SW 1271 (cell line): Measurements from ENCODE around the gene UNC93B1.

ENCODE experiments used
- DNase-seq, 2 experiments: peaks; one replicate each; lab custom pipeline; 2025; lab: John Stamatoyannopoulos, UW

The UNC93B1 gene

DNA sequence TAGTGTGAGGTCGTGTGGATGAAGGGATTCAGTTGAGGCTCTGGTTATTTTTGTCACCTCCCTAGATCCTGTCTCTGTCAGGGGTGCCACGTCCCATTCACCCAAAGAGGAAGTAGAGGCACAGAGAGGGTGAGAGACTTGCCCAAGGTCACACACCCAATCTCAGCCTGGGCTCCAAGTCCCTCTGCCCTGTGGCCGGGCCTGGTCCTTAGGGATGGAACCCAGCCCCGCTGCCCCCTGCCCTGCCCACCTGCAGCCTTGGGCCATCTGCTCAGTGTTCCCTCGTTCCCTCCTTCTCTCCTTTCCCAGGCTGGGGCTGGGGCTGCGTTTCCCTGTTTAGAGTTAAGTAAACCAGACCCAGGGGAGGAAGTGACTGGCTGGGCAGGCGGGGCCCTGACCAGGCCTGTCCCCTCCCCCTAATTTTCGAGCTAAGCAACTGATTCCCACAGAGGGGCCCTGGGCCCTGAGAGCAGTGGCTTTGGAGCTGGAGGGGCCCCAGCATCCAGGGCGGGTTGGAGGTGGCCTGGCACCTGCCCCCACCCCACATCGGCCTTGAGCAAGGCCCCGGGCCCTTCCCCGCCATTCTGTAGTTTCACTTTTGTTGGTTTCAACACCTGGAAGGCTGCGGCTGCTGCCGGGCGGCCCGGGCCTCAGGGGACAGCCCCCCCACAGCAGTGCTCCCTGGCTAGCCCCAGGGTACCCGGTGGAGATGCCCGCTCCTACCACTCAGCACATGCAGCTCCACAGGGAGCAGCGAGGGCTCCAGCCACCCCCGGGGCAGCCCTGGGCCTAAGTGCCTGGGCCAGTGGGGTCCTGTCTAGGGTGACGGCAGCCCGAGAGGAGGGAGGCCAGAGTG, 36.4 kb upstream of the UNC93B1 start:
- peak; percentile 47 to 76 for DNase-seq

DNA sequence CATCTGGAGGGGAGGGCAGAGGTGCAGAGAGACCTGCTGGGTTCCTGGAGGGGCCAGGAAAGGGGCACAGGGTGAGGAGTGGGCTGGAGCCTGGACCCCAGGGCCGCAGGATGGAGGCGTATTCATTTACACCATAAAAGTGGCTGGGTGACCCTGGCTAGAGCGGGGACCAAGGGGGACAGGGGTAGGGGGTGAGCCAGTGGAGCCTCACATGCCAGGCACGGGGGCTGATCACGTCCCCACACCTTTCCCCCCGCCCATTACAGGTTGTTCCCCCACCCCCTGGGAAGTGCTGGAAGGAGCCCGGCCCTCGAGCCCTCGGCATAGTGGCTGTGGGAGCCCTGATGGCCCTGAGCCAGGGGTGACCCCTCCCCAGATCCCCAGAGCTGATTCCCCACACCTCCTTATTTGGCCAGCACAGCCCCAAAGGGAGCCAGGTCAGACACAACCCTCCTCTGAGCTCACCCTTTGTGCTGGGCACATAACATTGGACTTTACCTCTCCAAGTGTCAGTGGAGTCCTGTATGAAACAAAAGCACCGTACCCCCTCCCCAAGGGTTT, 35.7 kb upstream of the UNC93B1 start:
- DNase-seq, result no peak

DNA sequence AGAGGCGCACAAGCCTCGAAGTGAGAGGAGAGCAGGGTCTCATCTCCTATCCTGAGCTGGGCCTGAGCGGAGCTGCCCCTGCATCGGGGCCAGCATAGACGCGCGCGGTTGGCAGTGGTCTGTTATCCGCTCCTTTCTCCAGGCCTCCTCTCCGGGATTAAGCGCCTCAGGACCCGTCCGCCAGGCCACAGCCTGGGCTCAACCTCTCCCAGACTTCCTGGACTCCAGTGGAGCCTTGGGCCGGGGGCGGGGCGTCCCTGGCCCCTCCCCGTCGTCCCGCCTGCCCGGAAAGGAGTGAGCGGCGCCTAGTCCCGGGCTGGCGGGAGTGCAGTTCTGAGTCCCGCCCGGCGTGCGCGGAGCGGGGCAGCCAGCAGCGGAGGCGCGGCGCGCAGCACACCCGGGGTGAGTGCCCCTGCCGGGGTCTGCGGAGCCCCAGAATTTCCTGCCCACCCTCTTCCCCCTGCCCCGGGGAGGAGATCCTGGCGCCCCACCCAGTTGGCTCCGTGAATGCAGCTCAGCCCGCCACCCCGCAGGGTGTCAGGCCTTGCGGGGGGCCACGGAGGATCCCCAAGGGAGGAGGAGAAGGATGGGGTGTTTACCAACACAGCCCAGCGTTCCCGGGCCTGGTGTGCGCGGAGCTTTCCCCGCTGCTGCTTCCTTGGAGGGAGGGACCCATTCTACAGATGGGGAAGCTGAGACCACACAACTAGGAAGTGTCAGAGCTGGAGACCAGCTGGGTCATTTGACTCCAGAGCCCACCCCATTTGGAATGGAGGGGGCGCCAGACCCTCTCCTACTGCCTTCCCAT, 35.0 kb upstream of the UNC93B1 start, which contains the start of gene TCIRG1:
Gene TCIRG1 (plus strand): TSS at position 308 of the 808 bp plus-strand sequence. CDS start 2,247 bp downstream, outside the sequence.
- peak; percentile 66 to 83 for DNase-seq

DNA sequence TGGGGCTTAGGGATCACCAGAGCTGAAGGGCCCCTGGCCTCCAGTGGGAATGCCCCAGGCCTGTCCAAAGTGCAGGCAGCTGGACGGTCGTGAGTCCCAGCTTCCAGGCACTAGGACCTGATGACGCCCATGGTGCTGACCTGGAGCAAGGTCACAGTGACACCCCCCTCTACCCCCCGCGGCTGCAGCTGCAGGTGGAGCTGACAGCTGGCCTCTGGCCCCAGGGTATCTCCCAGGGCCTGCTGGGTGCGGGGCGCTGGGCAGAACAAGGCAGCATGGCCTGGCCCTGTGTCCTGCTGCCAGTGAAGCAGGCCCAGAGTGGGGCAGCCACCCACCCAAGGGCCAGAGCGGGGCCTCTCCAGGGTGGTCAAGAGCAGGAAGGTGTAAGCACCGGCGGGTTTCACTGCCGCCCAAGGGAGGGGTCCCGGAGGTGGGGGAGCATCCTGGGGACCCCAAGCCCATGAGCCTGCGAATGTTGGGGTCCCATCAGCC, 34.4 kb upstream of the UNC93B1 start:
- no peak for DNase-seq

GRCh38 chr11:68037411-68038225, 33.7 kb upstream of the UNC93B1 start:
- no peak for DNase-seq

DNA sequence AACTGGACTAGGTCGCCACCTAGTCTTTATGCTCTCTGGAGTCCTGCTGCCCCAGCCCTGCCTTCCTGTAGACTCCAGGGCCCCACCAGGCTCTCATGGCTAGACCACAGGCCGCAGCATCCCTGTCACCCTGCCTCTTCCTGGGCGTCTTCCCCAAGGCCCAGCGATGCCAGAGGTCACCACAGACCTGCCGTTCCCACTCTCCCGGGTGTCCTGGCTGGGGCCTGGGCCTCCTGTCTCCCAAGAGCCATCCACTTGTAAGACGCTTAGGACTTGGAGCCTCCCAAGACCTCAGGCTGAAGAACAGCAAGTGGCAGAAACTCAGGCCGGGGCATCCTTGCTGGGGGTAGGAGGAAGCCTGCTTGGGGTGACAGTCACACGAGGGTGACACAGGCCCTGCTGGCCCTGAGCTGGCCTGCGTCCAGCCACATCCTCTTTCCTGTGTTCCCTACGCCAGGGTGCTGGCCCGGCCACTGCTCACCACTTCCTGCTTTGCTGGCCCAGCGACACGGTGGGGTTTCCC, 32.9 kb upstream of the UNC93B1 start:
- peak in 1 of 2 experiments; percentile 32 for DNase-seq

GRCh38 chr11:68036141-68036716, 32.3 kb upstream of the UNC93B1 start:
- no peak for DNase-seq

DNA sequence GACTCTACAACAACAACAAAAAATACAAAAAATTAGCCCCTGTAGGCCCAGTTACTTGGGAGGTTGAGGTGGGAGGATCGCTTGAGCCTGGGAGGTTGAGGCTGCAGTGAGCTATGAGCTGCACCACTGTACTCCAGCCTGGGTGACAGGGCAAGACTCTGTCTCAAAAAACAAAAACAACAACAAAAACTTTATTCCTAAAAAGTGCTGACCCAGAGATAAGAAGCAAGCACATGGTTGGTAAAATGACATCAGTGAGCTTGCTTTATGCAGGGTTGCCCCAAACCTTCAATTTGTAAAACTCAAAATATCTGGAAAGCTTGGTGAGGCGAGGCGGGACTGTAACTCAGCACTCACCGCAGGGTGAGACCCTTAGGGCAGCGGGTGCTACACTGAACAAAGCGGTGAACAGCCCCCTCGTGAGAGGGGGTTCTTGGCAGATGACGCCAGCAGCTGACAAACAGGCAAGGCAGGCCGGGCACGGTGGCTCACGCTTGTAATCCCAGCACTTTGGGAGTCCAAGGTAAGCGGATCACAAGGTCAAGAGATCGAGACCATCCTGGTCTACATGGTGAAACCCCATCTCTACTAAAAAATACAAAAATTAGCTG, 31.5 kb upstream of the UNC93B1 start:
- no peak for DNase-seq

GRCh38 chr11:68033708-68034045, 29.8 kb upstream of the UNC93B1 start:
- DNase-seq, result no peak

DNA sequence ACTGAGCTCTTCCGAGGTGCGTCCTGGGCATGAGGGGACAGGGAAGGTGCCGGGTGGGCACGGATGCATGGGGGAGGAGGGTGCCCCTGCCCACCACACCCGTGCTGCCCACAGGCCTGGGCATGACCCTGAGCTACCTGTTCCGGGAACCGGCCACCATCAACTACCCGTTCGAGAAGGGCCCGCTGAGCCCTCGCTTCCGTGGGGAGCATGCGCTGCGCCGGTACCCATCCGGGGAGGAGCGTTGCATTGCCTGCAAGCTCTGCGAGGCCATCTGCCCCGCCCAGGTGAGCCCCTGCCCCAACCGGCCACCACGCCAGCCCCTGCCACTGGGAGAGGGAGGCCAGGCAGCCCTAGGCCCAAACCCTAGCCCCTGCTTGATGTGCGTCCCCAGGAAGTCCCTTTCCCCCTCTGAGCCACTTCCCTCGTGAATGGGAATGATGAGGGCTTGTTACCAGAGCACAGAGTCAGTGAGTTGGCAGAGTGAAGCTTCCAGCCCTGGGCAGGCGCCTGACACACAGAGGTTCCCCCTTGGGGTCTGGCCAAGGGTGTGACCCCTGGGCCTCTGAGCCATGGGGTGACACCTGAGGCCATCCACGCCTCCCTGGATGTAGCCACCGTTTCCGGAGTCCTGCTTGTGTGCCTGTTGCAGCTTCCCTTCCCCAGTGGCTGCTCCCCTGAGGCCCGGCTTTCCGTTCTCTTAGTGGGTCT, 29.3 kb upstream of the UNC93B1 start:
- DNase-seq, result no peak

DNA sequence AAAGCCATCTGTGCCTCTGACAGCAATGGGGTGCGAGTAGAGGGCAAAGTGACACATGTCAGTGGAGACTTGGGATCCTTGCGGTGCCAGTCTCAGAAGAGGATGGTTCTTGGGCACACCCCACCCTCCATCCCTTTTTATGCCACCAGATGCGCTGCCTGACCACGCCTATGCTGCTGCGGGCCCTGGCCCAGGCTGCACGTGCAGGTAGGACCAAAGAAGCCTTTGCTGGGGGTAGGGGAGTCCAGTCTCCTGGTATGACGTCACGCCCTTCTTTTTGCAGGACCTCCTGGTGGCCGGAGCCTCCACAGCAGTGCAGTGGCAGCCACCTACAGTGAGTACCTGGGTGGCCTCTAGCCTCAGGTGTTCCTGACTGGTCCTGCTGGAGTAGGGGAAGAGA, 28.1 kb upstream of the UNC93B1 start:
- no peak for DNase-seq

- DNase-seq, result no peak
These were observed 27.2 kb upstream of the UNC93B1 start for GRCh38 chr11:68031144-68031464.

GRCh38 chr11:68030318-68031143, 26.6 kb upstream of the UNC93B1 start, which contains the start of gene NDUFS8:
TSS of gene NDUFS8 (plus strand) at chr11:68030681. CDS start at chr11:68032152, 1,471 bp downstream.
- DNase-seq, result peak; percentile 99 to 100

GRCh38 chr11:68028802-68029545, 25.1 kb upstream of the UNC93B1 start:
- DNase-seq, result peak in 1 of 2 experiments; percentile 18

GRCh38 chr11:68027667-68028066, 23.8 kb upstream of the UNC93B1 start:
- DNase-seq, result no peak

GRCh38 chr11:68026391-68027105, 22.7 kb upstream of the UNC93B1 start:
- no peak for DNase-seq

DNA sequence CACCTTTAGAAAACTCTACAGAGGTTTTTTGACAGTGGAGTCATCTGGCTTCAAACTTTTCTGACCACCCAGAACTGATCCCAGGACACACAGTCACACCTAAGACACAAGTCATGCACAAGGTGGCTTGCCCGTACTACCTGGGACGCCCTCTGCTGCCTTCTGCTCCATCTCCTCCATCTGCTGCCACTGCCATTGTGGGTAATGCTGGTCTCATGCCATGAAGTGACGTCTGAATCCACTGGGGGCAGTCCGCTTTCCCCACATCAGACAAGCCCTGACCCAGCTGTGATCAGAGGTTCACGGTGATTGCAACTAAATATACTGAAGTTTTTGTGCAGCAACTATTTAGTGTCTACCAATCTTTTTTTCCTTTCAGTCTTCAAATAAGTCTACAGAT, 21.1 kb upstream of the UNC93B1 start:
- DNase-seq, result peak in 1 of 2 experiments; percentile 36

DNA sequence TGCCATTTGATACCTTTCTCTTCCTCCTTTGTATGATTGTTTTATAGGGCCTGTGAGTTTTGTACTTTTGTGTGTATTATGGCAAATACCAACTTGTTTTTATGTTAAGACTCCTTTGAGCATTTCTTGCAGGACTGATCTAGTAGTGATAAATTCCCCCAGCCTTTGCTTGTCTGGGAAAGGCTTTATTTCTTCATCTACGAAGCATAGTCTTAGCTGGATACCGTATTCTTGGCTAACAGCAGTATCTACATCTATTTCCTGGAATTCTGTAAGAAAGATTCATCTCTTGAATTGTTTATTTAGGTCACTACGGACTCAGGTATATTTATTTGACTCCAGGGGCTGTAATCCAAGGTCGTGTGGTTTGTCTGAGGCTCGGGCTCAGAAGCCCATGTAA, 20.6 kb upstream of the UNC93B1 start:
- DNase-seq, result no peak
